GM21526 (cell line): ENCODE measurements around the gene PLVAP.
A peak's percentile ranks its signal among the peaks of the same experiment; 100 is the strongest.

ENCODE experiments used
- ATAC-seq: cut with Tn5 transposase; IDR thresholded peaks from one replicate; pipeline ENCODE4 v1.9.1; 2021; ENCODE audit warnings: moderate library complexity; ENCODE audit not compliant: unreplicated experiment, low FRiP score

Gene PLVAP

DNA sequence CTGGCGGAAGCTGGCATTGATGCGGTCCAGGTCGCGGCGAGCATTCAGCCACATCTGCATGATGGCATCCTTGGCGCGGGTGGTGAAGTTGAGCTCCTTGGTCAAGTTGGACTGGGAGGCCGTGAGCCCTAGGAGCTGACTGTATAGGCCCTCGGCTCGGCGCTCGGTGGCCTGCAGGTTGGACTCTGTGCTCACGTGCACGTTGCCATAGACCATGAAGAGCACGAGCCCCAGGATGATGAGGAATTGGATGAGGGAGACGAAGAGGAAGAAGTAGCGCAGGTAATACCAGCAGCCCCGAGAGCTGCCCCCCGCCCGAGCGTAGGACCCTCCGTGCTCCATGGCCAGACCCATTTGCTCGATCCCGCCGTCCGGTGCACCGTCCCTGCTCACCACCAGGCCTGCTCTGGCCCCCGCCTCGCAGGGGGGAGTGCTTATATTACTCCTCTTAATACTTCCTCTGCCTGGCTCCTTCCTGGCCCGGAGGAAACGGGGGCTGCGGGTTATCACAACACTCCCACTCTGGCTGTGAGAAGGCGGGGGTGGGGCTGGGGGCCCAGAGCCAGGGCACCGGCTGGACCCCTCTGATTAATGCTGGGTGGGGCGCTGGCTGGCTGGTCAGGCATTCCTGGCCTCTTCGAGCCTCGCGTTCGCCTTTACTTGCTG is at the start of gene PLVAP:
PLVAP (minus strand) TSS at position 408 of the 666 bp plus-strand sequence; CDS start at position 354, 54 bp downstream.
- no peak for ATAC-seq

GRCh38 chr19:17424743-17425365 is 47.7 kb upstream of the PLVAP start:
- ATAC-seq: no peak

DNA sequence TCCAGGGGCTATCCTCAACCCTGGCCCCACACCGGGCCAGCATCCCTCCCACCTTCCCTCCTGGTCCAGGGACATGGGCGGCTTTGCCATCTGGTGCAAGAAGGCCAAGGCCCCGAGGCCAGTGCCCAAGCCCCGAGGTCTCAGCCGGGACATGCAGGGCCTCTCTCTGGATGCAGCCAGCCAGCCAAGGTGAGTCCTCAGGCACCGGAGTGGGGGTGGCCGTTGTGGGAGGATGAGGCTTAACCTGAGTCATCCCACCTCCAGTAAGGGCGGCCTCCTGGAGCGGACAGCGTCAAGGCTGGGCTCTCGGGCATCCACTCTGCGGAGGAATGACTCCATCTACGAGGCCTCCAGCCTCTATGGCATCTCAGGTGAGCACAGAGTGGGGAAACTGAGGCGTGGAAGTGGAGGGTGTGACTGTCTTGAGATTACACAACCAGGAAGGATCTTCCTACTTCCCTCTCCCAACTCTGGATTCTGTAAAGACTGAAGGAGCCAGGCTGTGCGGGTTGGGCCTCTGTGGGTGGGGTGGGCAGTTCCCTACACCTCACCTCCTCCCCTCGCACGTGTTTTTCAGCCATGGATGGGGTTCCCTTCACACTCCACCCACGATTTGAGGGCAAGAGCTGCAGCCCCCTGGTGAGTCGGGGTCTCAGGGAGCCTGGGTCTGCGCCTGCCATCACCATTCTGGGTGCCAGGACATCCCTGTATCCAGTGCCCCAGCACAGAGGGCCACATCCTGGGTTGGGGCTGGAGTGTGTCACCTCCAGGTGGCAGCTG is 46.5 kb upstream of the PLVAP start:
- ATAC-seq: no peak

GRCh38 chr19:17421942-17422341 is 44.8 kb upstream of the PLVAP start:
- ATAC-seq: no peak

DNA sequence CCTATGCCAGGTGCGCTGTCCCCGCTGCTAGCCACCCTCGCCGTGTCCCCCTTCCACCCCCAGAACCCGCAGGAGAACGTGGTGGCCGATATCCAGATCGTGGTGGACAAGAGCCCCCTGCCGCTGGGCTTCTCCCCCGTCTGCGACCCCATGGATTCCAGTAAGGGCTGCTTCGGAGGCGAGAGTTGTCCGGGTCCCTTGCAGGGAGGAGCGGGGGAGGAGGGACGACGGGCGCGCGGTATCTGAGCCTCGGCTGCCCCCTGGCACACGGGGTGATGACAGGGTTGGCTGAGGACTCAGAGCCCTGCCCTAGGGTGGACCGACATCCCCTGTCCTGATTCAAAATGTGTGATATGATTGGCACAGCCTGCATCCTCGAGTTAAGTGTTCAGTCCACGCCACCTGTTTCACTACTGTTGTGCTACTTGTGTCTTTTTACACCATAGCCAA is 43.4 kb upstream of the PLVAP start:
- peak; percentile 11 for ATAC-seq

DNA sequence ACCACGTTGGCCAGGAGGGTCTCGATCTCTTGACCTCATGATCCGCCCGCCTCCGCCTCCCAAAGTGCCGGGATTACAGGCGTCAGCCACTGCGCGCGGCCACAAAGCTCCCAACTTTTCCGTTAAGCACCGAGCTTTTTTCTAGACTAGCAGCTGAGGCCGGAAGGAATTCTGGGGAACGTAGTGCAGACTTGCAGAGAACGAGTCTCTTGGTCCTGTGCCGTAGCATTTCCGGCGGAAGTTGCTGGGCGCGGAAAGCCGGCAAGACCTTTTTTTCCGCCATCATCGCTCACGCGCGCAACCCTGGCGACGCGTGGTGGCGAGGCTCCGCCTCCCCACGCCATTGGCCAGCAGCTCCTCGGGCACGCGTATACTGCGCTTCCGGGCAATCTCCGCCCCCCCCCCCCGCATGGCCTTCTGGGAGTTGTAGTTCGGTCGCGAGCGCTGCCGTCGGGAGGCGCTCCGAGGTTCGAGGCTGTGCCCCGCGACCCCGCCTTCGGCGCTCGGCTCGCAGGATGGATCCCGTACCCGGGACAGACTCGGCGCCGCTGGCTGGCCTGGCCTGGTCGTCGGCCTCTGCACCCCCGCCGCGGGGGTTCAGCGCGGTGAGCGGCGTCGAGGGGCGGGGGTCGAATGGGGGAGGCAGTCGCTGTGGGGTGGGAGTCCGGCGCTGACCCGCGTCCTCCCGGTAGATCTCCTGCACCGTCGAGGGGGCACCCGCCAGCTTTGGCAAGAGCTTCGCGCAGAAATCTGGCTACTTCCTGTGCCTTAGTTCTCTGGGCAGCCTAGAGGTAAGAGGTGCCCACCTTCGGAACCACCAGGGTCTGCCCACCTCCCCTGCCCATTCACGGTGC is 42.7 kb upstream of the PLVAP start, which contains the start of gene MVB12A:
MVB12A (plus strand) TSS at position 427 of the 854 bp plus-strand sequence; CDS start at position 516, 89 bp downstream.
- peak; percentile 78 for ATAC-seq

GRCh38 chr19:17419154-17419620 is 42.0 kb upstream of the PLVAP start:
- peak; percentile 3 for ATAC-seq

- ATAC-seq: no peak
Observed at GRCh38 chr19:17418710-17419109, 41.6 kb upstream of the PLVAP start.

- ATAC-seq: no peak
Observed at GRCh38 chr19:17415121-17415520, 38.0 kb upstream of the PLVAP start.

- ATAC-seq: no peak
Observed at GRCh38 chr19:17414097-17414496, 37.0 kb upstream of the PLVAP start.

GRCh38 chr19:17411801-17412200 is 34.7 kb upstream of the PLVAP start:
- ATAC-seq: no peak

DNA sequence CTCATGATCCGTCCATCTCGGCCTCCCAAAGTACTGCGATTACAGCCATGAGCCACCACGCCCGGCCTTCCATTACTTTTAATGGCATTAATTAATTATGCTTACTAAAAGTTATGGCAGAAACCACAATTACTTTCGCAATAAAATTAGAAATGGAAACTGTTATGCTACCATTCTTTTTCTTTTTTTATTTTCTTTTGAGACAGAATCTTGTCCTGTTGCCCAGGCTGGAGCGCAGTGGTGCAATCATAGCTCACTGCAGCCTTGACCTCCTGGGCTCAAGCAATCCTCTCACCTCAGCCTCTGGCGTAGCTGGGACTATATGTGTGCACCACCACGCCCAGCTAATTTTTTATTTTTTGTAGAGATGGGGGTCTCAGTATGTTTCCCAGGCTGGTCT is 32.8 kb upstream of the PLVAP start:
- no peak for ATAC-seq

DNA sequence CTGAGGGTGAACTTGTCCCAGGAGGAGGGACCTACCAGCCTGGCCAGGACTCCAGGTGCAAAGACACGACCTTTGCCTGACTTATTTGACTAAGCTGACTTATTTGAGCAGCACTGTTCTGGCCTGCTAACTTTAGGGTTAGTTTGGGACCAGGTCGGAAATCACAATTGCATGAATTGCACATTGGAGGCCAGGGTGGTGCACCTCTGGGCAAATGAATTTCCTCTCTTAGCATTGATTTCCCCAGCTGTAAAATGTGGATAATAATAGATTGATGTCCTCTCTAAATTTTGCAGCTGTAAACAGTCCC is 29.7 kb upstream of the PLVAP start:
- ATAC-seq: no peak

DNA sequence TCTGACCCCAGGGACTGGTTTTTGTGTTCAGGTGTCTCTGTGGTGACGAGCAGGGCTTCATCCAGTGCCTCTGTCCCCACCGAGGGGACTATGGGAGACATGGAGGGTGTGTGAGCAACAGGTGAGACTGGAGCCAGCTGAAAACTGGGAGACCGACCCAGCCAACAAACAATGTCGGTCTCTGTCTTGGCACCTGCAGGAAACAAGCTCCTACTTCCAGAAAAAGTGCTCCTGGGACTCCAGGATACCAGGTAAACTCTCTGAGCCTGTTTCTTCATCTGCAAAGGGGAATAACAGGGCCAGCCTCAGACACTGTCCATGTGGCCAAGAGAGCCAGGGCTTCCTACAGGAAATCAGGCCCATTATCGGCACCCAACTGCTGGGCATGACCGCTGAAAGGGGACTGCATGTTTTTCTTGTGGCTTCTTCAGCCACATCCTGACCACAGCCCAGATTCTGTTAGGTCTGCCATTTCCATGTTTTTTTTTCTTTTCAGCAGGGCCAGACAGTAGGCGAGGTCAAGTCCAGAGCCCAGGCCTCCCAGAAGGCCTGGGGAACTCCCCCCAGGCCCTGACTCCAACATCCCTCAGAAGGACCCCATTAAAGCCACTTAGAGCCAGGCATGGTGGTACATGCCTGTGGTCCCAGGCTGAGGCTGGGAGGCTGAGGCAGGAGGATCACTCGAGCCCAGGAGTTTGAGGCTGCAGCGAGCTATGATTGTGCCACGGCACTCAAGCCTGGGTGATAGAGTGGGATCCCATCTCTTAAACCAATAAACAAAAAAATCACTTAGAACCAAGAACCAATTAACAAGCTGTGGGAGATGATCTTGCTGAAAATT is 29.1 kb upstream of the PLVAP start:
- peak; percentile 8 for ATAC-seq

DNA sequence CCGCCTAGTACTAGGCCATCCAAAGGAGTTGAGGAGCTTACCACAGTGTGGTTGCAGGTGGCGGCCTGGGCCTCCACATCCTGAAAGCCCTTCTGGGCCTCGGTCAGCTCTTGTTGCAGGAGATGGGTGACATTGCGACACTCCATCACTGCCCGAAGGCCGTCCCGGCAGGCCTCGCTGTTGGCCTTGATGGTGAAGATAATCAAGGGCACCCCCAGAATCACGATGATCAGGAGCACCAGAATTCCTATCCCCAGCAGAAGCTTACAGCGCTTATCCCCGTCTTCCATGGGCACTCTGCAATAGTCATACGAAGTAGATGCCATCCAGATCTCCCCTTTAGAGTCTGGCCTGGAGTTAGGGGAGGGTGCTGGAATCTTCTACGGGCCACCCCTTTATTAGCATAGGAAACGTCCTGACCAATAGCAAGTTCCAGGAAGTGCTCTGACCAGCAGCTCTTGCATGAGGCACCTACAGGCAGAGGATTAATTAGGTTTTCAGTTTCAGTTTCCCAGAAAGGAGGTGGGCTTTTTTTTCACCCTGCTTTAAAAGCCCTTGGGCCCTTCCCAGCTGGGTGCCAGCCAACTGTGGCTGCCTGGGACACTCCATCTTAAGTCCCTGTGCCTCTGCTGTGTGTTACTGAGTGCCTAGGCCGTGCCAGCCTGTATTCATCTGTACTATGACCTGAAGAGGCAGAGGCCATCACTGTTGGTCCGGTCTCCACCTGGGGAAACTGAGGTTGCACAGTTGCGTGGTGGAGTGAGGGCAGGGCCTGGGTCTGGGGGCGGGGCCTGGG is 28.3 kb upstream of the PLVAP start, which contains the start of gene BST2:
BST2 (minus strand) TSS at position 381 of the 796 bp plus-strand sequence; CDS start at position 326, 55 bp downstream.
- ATAC-seq: peak; percentile 76

DNA sequence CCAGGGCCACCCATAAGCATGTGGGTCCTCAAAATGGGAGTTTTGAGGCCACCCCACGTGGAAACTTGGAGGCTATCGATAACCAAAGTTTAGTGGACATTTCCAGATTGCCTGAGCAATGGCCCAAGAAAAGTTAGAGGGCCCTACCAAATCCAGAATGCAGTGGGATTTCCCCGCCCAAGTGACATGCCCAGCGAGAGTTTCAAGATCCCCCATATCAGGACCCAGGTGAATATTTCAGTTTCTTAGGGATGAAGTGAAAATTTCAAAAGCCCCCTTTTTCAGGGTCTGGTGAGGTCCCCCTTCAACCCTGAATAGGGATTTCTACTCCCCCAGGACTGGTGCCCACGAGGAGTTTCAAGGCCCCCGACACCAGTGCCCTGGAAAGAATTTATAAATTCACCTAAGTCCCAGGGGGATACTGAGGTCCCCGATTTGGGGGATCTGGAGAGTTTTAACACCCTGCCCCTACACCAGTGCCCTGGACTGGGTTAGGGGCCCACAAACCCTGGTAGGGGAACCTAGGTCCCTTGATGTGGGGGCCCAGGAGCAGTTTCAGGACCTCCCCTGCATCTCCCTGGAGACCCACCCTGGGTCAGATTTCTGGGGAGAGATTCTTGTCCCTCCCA is 27.6 kb upstream of the PLVAP start:
- peak; percentile 15 for ATAC-seq

DNA sequence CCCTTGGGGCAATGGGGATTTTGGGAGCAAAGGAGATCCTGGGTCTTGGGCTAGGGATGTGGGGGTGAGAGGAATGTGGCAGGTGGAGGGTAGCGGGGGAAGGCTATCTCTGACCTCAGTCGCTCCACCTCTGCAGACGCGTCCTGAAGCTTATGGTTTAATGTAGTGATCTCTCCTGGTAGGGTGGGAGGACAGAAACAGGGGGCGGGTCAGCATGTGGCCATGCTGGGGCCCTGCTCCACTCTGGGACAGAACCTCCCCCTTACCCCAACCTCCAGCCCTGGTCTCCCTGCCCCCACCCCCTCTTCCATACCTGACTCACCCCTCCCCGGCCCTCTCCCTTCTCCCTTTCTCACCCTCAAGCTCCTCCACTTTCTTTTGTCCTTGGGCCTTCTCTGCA is 26.9 kb upstream of the PLVAP start:
- no peak for ATAC-seq
